GM12878 (cell line): ENCODE measurements around the gene DDX10. TPM values are rescaled to one million over a fixed set of nuclear protein-coding genes. Genes with fewer than 3 reads are reported as not detected.

Experiments
- ATAC-seq: fragments of 200-7000 bp; cut with Tn5 transposase; 3 replicates; pipeline ENCODE4 v1.9.1; 2020; ENCODE audit warnings: mild to moderate bottlenecking, moderate library complexity
- BruUV-seq: library from RNA; stranded (reverse); fragments of 400-500 nt; replicated peaks from 2 replicates; lab custom pipeline; 2021; lab: Mats Ljungman, UMichigan
- CTCF ChIA-PET: fragments of 300-600 bp; sonication (Branson Sonifier 250); formaldehyde crosslinking; extraction: SDS; loops from one replicate; lab custom pipeline; 2021; ENCODE audit warnings: inconsistent platforms; lab: Yijun Ruan, JAX
- POLR2A ChIA-PET: fragments of 350-600 bp; formaldehyde crosslinking; extraction: SDS; loops from one replicate; lab custom pipeline; 2021; ENCODE audit warnings: inconsistent platforms; lab: Charles Lee
- RAD21 ChIA-PET: fragments of 300-600 bp; sonication (Branson Sonifier 250); formaldehyde crosslinking; loops from one replicate; lab custom pipeline; 2023; ENCODE audit warnings: antibody characterized with exemption; ENCODE audit not compliant: unreplicated experiment; lab: Charles Lee
- SMC1A ChIA-PET: fragments of 300-600 bp; sonication (Branson Sonifier 250); formaldehyde crosslinking; loops from one replicate; lab custom pipeline; 2023; ENCODE audit not compliant: unreplicated experiment, uncharacterized antibody; lab: Charles Lee
- DNase-seq: peaks from one replicate; pipeline ENCODE4 v3.0.0-alpha.2; 2011; ENCODE audit warnings: low read depth, low spot score
- FAIRE-seq: peaks from 3 replicates; lab custom pipeline; 2011; peaks lifted over from hg19 to GRCh38; lab: Jason Lieb, UNC
- H2AFZ ChIP-seq: 2 replicates; pipeline ENCODE4 v1.6.0; 2011; ENCODE audit warnings: low read depth, low read length, control low read depth; ENCODE audit not compliant: control insufficient read depth
- H3K27ac ChIP-seq: 2 replicates; pipeline ENCODE4 v1.5.1; 2011; ENCODE audit warnings: control low read depth; ENCODE audit not compliant: control insufficient read depth, insufficient read depth
- H3K27me3 ChIP-seq, 2 experiments: replicated peaks in 1 of 2; 2 replicates each; pipeline versions ENCODE4 v1.6.0 to v1.6.1; 2011; ENCODE audit warnings: low read length in 1 of 2; ENCODE audit not compliant: control insufficient read depth in 2 of 2, insufficient read depth in 2 of 2
- H3K36me3 ChIP-seq, 2 experiments: 2 replicates each; pipeline ENCODE4 v1.5.1; 2011; ENCODE audit warnings: low read length in 1 of 2; ENCODE audit not compliant: control insufficient read depth in 2 of 2, insufficient read depth in 2 of 2
- H3K4me1 ChIP-seq: 2 replicates; pipeline ENCODE4 v1.6.1; 2011; ENCODE audit warnings: mild to moderate bottlenecking, low read length, moderate library complexity, mixed read lengths; ENCODE audit not compliant: control insufficient read depth, insufficient read depth
- H3K4me2 ChIP-seq: 2 replicates; pipeline ENCODE4 v1.6.0; 2011; ENCODE audit warnings: control low read depth; ENCODE audit not compliant: control insufficient read depth, insufficient read depth
- H3K4me3 ChIP-seq: fragments of 200-600 bp; sonication (generic); 2 replicates; pipeline ENCODE4 v1.5.1; 2016
- H3K79me2 ChIP-seq: 2 replicates; pipeline ENCODE4 v1.6.0; 2011; ENCODE audit warnings: low read length; ENCODE audit not compliant: control insufficient read depth, insufficient read depth
- H3K9ac ChIP-seq: 2 replicates; pipeline ENCODE4 v1.8.0; 2011; ENCODE audit warnings: low read length, control low read depth, mixed read lengths; ENCODE audit not compliant: control insufficient read depth, insufficient read depth
- H3K9me3 ChIP-seq: replicated peaks from 3 replicates; pipeline ENCODE4 v1.5.1; 2011; ENCODE audit warnings: mild to moderate bottlenecking, low read length; ENCODE audit not compliant: control insufficient read depth, insufficient read depth
- H4K20me1 ChIP-seq: 2 replicates; pipeline ENCODE4 v1.6.0; 2011; ENCODE audit not compliant: control insufficient read depth, insufficient read depth
- CEBPB ChIP-seq, 2 experiments: fragments of 150-350 bp in 1 of 2; IDR thresholded peaks; 2 replicates each; pipeline ENCODE4 v1.6.1; 2012 to 2014; ENCODE audit warnings: low read depth in 2 of 2, low read length in 2 of 2, borderline replicate concordance in 1 of 2, inconsistent platforms in 1 of 2
- CHD2 ChIP-seq: IDR thresholded peaks from 2 replicates; pipeline ENCODE4 v1.6.1; 2011; ENCODE audit warnings: low read depth, low read length, improper control_type of control experiment, borderline replicate concordance
- DPF2 ChIP-seq: fragments of 450-650 bp; IDR thresholded peaks from 2 replicates; pipeline ENCODE4 v1.6.1; 2017; ENCODE audit warnings: mild to moderate bottlenecking
- ELK1 ChIP-seq: IDR thresholded peaks from 2 replicates; pipeline ENCODE4 v1.6.1; 2012; ENCODE audit warnings: low read depth, low read length, improper control_type of control experiment
- IRF3 ChIP-seq: fragments of 450-650 bp; IDR thresholded peaks from 2 replicates; pipeline ENCODE4 v1.6.1; 2014; ENCODE audit warnings: mild to moderate bottlenecking
- STAT1 ChIP-seq: fragments of 450-650 bp; conservative IDR thresholded peaks from 2 replicates; pipeline ENCODE4 v1.6.1; 2014; ENCODE audit warnings: antibody characterized with exemption, mild to moderate bottlenecking
- ZBTB33 ChIP-seq: fragments of 450-650 bp; IDR thresholded peaks from 2 replicates; pipeline ENCODE4 v1.6.1; 2017; ENCODE audit warnings: mild to moderate bottlenecking
- WGBS: methylation state at CpG from one replicate; pipeline ENCODE4 v1.1.6; 2016; ENCODE audit warnings: low lambda C conversion rate; ENCODE audit not compliant: insufficient replicate concordance, insufficient coverage; ENCODE audit errors: missing lambda C conversion rate; 5-methylcytosine and 5-hydroxymethylcytosine counted together
- in situ Hi-C: fragments of 300-500 bp; cut with MboI; formaldehyde crosslinking; loops from 9 replicates; pipeline ENCODE4 v1.14.3; 2018; ENCODE audit warnings: mixed read lengths
- intact Hi-C: fragments of 100-400 bp; cut with micrococcal nuclease; formaldehyde crosslinking; loops from one replicate; pipeline ENCODE4 v1.14.2; 2022; ENCODE audit not compliant: unreplicated experiment
- polyA plus RNA-seq, 11 experiments: library from polyadenylated mRNA; depleted of rRNA in 4 of 11; unstranded in 6 of 11; stranded (reverse) in 5 of 11; fragments of >200 nt; fragmentation: Nextera tagmentation in 4 of 11; fragmentation: Illumina TruSeq in 1 of 11; extraction: Ambion mirVana in 4 of 11; extraction: Trizol in 1 of 11; gene quantifications; 1 replicate in 1 of 11; 2 replicates in 10 of 11; pipeline versions ENCODE4 v1.2.1 to v1.2.3, GENCODE V29; 2011 to 2016; ENCODE audit warnings: inconsistent platforms in 2 of 11, missing spikeins in 2 of 11, low read depth in 1 of 11
- total RNA-seq, 4 experiments: library from RNA; depleted of rRNA in 3 of 4; stranded (reverse); fragments of >200 nt in 3 of 4; fragmentation: Illumina TruSeq in 1 of 4; extraction: Trizol in 1 of 4; gene quantifications; 2 replicates each; pipeline versions ENCODE4 v1.2.1 to v1.2.3, GENCODE V29; 2013 to 2021

DDX10 gene
- total and polyA plus RNA-seq, 10 of the 15 experiments (the other 5 are each of a cell fraction or from before 2014, with no cell fraction given): 20.9 to 51.5 (median 31.9) TPM

- no peak for TF ChIP-seq CEBPB (IDR thresholded peaks at IDR 0.05; ENCODE audit: borderline replicate concordance in 1 of 2, low read depth in 2 of 2, low read length in 2 of 2)
- TF ChIP-seq IRF3: no peak
- no peak for TF ChIP-seq ZBTB33
- TF ChIP-seq STAT1: no peak
- no peak for TF ChIP-seq ELK1
- no peak for TF ChIP-seq DPF2
These were observed 39.0 kb downstream of the DDX10 start (continued) for GRCh38 chr11:108703916-108704315.

- POLR2A ChIA-PET: no interaction called here
- RAD21 ChIA-PET: no interaction called here
These were observed 40.2 kb downstream of the DDX10 start for GRCh38 chr11:108705061-108705460.

More at GRCh38 chr11:108705061-108705460, 40.2 kb downstream of the DDX10 start:
- WGBS: 100% methylated on average over 2 of the region's 2 CpGs
- Histone ChIP-seq H3K36me3 (peaks cover 6 to 14% of the 10 kb centered on the region in 2 experiments; a peak in 3 of 4 replicates), H3K9me3 (peaks cover 8% of the 10 kb centered on the region; the same call in 2 of the 3 replicates), H4K20me1 (no peaks in the 10 kb centered on the region), H3K27ac (no peak overlapping the region), H3K4me1 (no peaks in the 10 kb centered on the region), H3K9ac (no peak overlapping the region), H3K79me2 (no peaks in the 10 kb centered on the region), H3K4me3 (no peak overlapping the region), H3K4me2 (no peak overlapping the region), H3K27me3 (no peaks in the 10 kb centered on the region), H2AFZ (no peak overlapping the region)
- ChIA-PET SMC1A (interaction anchor here (7.3 kb wide), 1 partner anchor 29 kb away, joined by 51 read pairs; no protein-coding TSS in a partner anchor), CTCF (no interaction called here)
- TF ChIP-seq CHD2: no peak
- intact Hi-C loops: no loop called here
- no peak for FAIRE-seq
- no peak for DNase-seq
- no peak for ATAC-seq
- in situ Hi-C loops: no loop called here
- BruUV-seq: no TSS peak
